Stimulated activated naive B cell treated with anti-CD40 and anti-IgM and Interleukin-4, amounts not matched to agents 10 μg/mL and 1 μg/mL and 100 μg/mL, for 72 hours (primary cell): ENCODE measurements around the gene VEGFB.
"Not testable (repeated sequence)": the region's sequence is repeated elsewhere in the genome, so short reads cannot be mapped to it uniquely, and the experiment has no call there.

Source experiments
- ATAC-seq, 2 donors: fragments of 150-1000 bp; cut with Tn5 transposase; replicated peaks; 2 replicates each; pipeline ENCODE4 v1.10.0; 2021; ENCODE audit warnings: moderate library complexity in 1 of 2
- DNase-seq: peaks from one replicate; pipeline ENCODE4 v3.0.0; 2021
- H3K27ac Mint-ChIP-seq: one replicate; pipeline ENCODE4 v1.8.0; 2022; ENCODE audit warnings: mild to moderate bottlenecking, mixed read lengths
- H3K27me3 Mint-ChIP-seq, 2 donors: one replicate each; pipeline ENCODE4 v1.8.0; 2022; ENCODE audit warnings: mixed read lengths in 2 of 2
- H3K36me3 Mint-ChIP-seq, 2 donors: one replicate each; pipeline ENCODE4 v1.8.0; 2022; ENCODE audit warnings: mixed read lengths in 2 of 2, mild to moderate bottlenecking in 1 of 2
- H3K4me1 Mint-ChIP-seq, 2 donors: one replicate each; pipeline ENCODE4 v1.8.0; 2022; ENCODE audit warnings: mixed read lengths in 2 of 2, mild to moderate bottlenecking in 1 of 2
- H3K4me3 Mint-ChIP-seq, 2 donors: one replicate each; pipeline ENCODE4 v1.8.0; 2022; ENCODE audit warnings: mild to moderate bottlenecking in 2 of 2, mixed read lengths in 2 of 2, moderate library complexity in 1 of 2
- H3K9me3 Mint-ChIP-seq, 2 donors: one replicate each; pipeline ENCODE4 v1.8.0; 2022; ENCODE audit warnings: mixed read lengths in 2 of 2, mild to moderate bottlenecking in 1 of 2

VEGFB gene

DNA sequence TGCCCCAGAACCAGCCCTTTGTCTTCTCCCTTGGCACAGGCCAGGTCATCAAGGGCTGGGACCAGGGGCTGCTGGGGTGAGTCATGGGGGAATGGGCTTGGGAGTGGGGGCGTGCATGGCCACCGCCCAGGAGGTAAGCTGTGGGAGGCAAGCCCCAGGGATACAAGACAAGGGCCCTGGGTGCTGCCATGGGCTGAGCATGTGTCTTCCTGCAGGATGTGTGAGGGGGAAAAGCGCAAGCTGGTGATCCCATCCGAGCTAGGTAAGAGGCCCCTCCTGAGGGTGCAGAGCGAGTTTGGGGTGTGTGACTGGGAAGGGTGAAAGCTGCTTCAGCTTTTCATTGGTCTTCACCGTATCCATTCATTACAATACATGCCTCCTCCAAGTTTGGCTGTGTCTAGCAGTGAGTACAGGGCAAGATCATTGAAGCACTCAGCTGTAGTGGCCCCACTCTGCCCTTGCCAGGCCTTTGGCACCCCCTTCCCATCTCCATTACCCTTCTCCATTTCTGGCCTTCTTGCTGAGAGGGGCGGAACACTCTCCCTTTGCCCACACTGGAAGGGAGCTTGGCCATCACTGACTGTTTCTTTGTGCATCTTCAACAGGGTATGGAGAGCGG lies 9.0 kb downstream of the VEGFB start:
- peak overlapping the region; percentile 65 to 80 for H3K4me3 Mint-ChIP-seq
- H3K4me1 Mint-ChIP-seq: peaks cover 32 to 73% of the 10 kb centered on the region in 2 donors
- ATAC-seq: no peak
- no peak for DNase-seq
- no peaks in the 10 kb centered on the region for H3K27me3 Mint-ChIP-seq
- no peaks in the 10 kb centered on the region for H3K9me3 Mint-ChIP-seq
- H3K27ac Mint-ChIP-seq: peak overlapping the region; percentile 81
- H3K36me3 Mint-ChIP-seq: peaks cover 29 to 43% of the 10 kb centered on the region in 2 donors

DNA sequence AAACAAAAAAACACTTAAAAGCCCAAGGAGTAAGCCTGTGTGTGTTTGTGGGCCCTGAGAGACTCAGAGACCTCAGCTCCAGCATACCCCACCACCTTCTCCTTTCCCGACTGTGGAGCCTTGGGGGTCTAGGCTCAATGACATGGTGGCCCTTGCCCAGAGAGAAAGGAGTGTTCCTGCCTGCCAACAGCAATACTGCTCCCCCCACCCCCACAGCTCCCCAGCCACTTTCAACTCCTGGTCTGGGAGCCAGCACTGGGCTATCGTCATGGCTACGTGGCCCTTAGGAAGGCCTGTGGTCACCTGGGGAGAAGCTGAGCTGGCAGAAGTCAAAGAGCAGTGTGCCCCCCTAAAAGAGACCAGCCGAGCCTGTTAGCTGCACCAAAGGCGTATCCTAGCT lies 9.7 kb downstream of the VEGFB start:
- Mint-ChIP-seq H3K27ac (peak overlapping the region; percentile 81), H3K4me1 (peaks cover 27 to 69% of the 10 kb centered on the region in 2 donors), H3K36me3 (peaks cover 25 to 35% of the 10 kb centered on the region in 2 donors), H3K4me3 (peak overlapping the region; percentile 65 to 80), H3K27me3 (no peaks in the 10 kb centered on the region), H3K9me3 (no peaks in the 10 kb centered on the region)
- DNase-seq (no peak), ATAC-seq (no peak)

DNA sequence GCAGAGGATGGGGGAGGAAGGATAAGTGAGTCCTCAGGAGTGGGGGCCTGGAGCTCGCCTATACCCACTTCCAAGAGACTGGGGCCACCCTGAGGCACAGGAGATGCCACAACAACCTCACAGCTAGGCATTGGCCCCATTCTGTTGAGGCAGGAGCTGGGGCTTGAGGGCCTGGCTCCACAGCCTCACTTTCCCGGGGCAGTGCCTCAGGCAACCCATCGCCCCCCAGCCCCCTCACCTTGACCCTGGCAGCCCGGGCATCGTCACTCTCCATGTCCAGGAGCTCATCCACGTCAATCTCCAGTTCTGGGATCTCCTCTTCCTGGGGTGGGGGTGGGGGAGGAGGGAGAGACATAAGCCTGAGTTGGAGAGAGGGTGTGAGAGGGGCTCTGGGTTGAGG lies 10.6 kb downstream of the VEGFB start:
- H3K9me3 Mint-ChIP-seq: no peaks in the 10 kb centered on the region
- H3K27me3 Mint-ChIP-seq: no peaks in the 10 kb centered on the region
- peak overlapping the region; percentile 94 to 95 for H3K4me3 Mint-ChIP-seq
- H3K4me1 Mint-ChIP-seq: peaks cover 22 to 66% of the 10 kb centered on the region in 2 donors
- DNase-seq: no peak
- no peak for ATAC-seq
- H3K36me3 Mint-ChIP-seq: peaks cover 17 to 31% of the 10 kb centered on the region in 2 donors
- peak overlapping the region; percentile 96 for H3K27ac Mint-ChIP-seq

DNA sequence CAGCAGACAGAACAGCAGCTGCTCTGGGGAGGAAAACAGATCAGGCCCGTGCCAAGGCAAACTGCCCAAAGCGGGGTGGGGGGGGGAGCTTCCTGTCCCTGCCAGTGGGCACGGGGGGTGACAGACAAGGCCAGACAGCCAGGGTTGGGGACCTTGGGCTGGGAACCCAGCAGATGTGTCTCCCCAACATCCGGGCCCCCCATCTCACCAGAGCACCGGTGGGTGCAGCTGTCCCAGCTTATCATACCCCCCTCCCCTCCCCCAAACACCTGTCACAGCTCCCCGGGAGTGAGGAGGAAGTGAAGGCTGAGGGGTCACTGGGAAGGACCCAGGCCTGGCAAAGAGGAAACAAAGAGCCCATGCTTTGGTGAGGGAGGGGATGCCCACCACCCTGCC lies 11.0 kb downstream of the VEGFB start:
- no peak for DNase-seq
- no peak for ATAC-seq
- H3K9me3 Mint-ChIP-seq: no peaks in the 10 kb centered on the region
- peak overlapping the region; percentile 94 to 95 for H3K4me3 Mint-ChIP-seq
- H3K27ac Mint-ChIP-seq: peak overlapping the region; percentile 96
- H3K36me3 Mint-ChIP-seq: peaks cover 16 to 31% of the 10 kb centered on the region in 2 donors
- H3K27me3 Mint-ChIP-seq: no peaks in the 10 kb centered on the region
- peaks cover 22 to 62% of the 10 kb centered on the region in 2 donors for H3K4me1 Mint-ChIP-seq

DNA sequence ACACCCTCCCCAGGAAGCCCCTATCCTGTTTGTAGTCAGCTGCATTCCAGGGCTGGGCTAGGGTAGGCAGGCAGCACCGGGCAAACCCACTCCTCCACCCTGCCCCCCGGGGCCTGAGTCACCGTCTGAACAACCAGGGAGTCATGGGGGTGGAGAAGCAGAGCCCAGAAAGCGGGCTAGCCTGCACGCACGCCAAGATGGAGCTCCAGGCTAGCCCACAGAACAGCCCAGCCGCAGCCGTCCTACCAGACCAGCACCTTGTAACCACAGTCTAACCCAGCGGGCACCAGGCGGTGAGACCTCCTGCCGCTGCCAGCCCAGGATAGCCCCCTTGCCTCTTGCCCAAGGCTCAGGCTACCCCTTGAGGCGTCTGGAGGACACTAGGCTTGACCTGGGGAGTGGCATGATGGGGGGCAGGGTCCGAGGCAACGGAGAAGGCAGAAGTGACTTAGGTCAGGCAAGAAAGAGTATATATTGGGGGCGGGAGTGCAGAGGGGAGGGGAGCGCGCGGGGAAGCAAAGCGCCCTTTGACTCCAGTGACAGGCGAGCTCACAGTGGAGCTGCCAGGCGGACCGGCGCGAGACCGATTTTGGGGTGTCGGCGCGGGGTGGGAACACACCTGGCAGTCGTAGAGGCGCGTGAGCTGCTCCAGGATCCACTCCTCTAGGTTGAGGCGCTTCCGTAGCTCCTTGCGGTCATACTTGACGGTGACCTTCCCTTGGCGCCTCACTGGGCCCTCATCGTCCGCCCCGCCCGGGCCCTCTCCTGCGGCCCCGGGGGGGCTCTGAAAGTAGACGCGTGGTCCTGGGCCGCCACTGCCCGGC lies 11.6 kb downstream of the VEGFB start:
- no peaks in the 10 kb centered on the region for H3K27me3 Mint-ChIP-seq
- H3K9me3 Mint-ChIP-seq: no peaks in the 10 kb centered on the region
- H3K4me1 Mint-ChIP-seq: peaks cover 24 to 64% of the 10 kb centered on the region in 2 donors
- peak in 1 of 2 donors; percentile 3 for ATAC-seq
- peaks cover 11 to 31% of the 10 kb centered on the region in 2 donors for H3K36me3 Mint-ChIP-seq
- DNase-seq: peak; percentile 62
- peak overlapping the region; percentile 96 for H3K27ac Mint-ChIP-seq
- peak overlapping the region; percentile 94 to 95 for H3K4me3 Mint-ChIP-seq

DNA sequence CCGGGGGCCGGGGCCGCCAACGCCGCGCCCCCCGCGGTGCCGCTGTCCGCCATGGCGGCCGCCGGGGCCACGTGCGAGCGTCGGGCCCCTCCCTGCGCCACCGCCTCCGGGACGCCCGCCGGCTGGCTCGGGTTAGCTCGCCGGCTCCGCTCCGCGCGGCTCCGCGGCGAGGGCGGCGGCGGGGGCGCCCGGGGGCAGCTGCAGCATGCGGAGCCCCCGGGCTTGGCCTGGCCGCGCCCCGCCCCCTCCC lies 12.2 kb downstream of the VEGFB start:
- peak overlapping the region; percentile 90 for H3K27ac Mint-ChIP-seq

DNA sequence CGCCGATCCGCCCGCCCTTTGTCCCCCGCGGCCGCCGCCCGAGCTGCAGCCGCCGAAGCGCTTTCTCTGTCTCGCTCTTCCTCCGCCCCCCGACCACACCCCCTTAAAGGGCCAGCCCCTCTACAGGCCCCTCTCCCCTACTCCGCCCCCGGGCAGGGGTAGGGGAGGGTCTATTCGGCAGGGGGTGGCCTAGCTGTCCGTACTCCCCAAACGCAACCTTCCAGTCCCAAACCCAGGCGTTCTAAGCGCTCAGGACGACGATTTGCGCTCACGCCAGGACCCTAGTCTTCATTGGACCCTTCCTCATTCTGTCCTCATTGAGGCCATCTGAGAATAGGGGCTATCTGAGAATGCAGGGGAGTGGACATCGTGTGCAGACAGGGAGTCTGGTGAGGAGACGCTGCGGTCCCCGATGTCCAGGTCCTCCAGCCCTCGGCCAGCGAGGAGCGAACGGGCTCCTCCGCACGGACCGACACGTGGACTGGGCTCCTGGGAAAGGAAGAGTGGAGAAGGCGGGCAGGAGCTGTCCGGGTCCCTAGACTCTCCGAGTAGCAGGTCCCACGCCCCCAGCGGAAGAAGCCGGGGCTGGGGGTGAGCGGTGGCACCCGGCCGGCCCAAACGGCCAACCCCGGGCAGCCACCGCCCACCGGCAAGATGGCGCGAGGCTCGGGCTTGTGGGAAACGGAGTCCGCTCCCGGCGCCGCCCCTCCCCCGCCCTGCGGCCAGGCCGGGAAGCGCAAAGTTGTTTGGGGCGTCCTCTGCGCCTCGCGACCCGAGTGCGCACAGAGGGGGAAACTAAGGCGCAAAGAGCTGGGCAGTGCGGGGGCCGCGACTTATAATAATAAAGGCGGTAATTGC lies 12.7 kb downstream of the VEGFB start, which contains the start of gene PPP1R14B:
PPP1R14B (minus strand) TSS at position 73 of the 858 bp plus-strand sequence. CDS start 270 bp downstream, outside the sequence.
- peaks cover 10 to 27% of the 10 kb centered on the region in 2 donors for H3K36me3 Mint-ChIP-seq
- no peaks in the 10 kb centered on the region for H3K27me3 Mint-ChIP-seq
- H3K4me1 Mint-ChIP-seq: peaks cover 27 to 70% of the 10 kb centered on the region in 2 donors
- peak; percentile 57 to 67 for ATAC-seq
- DNase-seq: peak; percentile 77
- peak within 1 kb of the TSS; percentile 96 for H3K27ac Mint-ChIP-seq
- H3K4me3 Mint-ChIP-seq: peak within 1 kb of the TSS; percentile 94 to 95
- no peaks in the 10 kb centered on the region for H3K9me3 Mint-ChIP-seq

More for the DNA sequence above, 12.2 kb downstream of the VEGFB start:
- not testable (repeated sequence) for H3K27me3 Mint-ChIP-seq, H3K9me3 Mint-ChIP-seq, DNase-seq
- H3K36me3 Mint-ChIP-seq: peaks cover 10 to 29% of the 10 kb centered on the region in 2 donors
- peak overlapping the region; percentile 89 to 94 for H3K4me3 Mint-ChIP-seq
- H3K4me1 Mint-ChIP-seq: peaks cover 23 to 67% of the 10 kb centered on the region in 2 donors
- ATAC-seq: peak; percentile 8 to 9

DNA sequence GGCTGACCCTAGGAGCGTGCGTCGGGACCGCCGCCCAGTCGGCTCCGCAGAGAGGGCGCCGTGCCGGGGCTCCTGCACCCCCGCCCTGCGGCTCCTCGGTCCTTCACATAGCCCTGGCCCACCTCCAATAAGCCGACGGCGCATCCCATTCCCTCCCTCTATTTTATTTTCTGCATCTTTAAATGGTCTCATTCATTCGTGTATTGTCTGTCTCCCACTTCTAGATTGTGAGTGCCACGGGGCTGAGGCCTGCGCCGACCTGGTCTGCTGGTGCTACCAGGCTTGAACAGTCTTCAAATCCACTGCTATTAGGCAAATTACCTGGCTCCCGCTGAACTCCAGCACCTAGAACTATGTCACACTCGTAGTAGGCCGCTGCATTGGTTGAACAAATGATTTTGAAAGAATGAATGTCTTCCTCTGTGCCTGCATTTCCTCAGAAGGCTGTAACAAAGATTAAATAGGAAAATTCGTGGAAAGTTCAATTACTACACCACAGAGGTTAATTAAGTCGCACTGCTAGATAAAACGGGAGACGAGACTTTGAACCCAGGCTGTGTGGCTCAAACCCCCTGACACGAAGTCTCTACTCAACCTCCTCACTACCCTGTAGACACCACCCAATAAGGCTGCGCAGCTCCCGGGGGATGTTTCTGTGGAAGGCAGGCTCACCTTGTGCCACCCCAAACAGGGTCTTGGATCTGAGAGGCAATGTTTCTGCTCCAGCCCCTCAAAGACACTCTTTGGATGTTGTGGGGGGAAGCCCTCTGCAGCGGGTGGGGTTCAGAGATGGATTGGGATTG lies 13.5 kb downstream of the VEGFB start:
- peak overlapping the region; percentile 20 for H3K27ac Mint-ChIP-seq
- no peaks in the 10 kb centered on the region for H3K27me3 Mint-ChIP-seq
- H3K36me3 Mint-ChIP-seq: peaks cover 6 to 19% of the 10 kb centered on the region in 2 donors
- ATAC-seq (no peak), DNase-seq (no peak)
- peaks cover 25 to 68% of the 10 kb centered on the region in 2 donors for H3K4me1 Mint-ChIP-seq
- H3K9me3 Mint-ChIP-seq: no peaks in the 10 kb centered on the region
- peak overlapping the region; percentile 89 to 94 for H3K4me3 Mint-ChIP-seq

DNA sequence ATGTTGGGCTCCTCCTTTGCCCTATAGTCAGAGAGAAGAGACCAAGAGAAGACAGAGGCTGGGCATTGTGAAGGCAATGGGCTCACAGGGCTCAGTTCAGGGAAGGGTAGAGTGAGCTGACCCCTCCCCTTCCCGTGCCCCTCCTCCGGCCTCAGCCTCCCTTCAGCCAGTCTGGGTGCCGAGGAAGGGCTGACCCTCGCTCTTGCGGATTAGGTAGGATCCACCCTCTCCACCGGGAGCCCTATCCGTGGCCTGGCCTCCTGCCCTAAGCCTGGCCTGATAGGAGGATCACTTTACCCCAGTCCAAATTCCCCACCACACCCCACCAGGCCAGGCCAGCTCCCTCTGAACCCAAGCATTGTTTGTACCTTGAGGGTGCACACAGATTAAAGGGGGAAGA lies 14.2 kb downstream of the VEGFB start:
- Mint-ChIP-seq H3K4me1 (peaks cover 20 to 66% of the 10 kb centered on the region in 2 donors), H3K9me3 (no peaks in the 10 kb centered on the region), H3K36me3 (peaks cover under 1 to 13% of the 10 kb centered on the region in 2 donors), H3K4me3 (peak overlapping the region in 1 of 2 donors; percentile 94), H3K27me3 (no peaks in the 10 kb centered on the region), H3K27ac (peak overlapping the region; percentile 20)
- ATAC-seq (no peak), DNase-seq (no peak)

GRCh38 chr11:64249038-64249437 lies 14.7 kb downstream of the VEGFB start:
- no peaks in the 10 kb centered on the region for H3K27me3 Mint-ChIP-seq
- H3K36me3 Mint-ChIP-seq: peaks cover 0 to 12% of the 10 kb centered on the region in 2 donors
- H3K27ac Mint-ChIP-seq: no peak overlapping the region
- H3K9me3 Mint-ChIP-seq: no peaks in the 10 kb centered on the region
- DNase-seq (no peak), ATAC-seq (no peak)
- H3K4me1 Mint-ChIP-seq: peaks cover 22 to 66% of the 10 kb centered on the region in 2 donors
- H3K4me3 Mint-ChIP-seq: no peak overlapping the region

- Mint-ChIP-seq H3K36me3 (peaks cover 0 to 9% of the 10 kb centered on the region in 2 donors), H3K27ac (peak overlapping the region; percentile 37), H3K4me1 (peaks cover 23 to 62% of the 10 kb centered on the region in 2 donors), H3K27me3 (no peaks in the 10 kb centered on the region), H3K9me3 (no peaks in the 10 kb centered on the region), H3K4me3 (peak overlapping the region in 1 of 2 donors; percentile 86)
- no peak for ATAC-seq
- no peak for DNase-seq
These were observed 15.4 kb downstream of the VEGFB start for GRCh38 chr11:64249563-64250414.

- no peaks in the 10 kb centered on the region for H3K9me3 Mint-ChIP-seq
- DNase-seq (no peak), ATAC-seq (no peak)
- peaks cover 23 to 55% of the 10 kb centered on the region in 2 donors for H3K4me1 Mint-ChIP-seq
- H3K4me3 Mint-ChIP-seq: peak overlapping the region; percentile 82 to 86
- H3K27ac Mint-ChIP-seq: no peak overlapping the region
- H3K27me3 Mint-ChIP-seq: no peaks in the 10 kb centered on the region
- H3K36me3 Mint-ChIP-seq: peaks cover 0 to 12% of the 10 kb centered on the region in 2 donors
These were observed 16.1 kb downstream of the VEGFB start for GRCh38 chr11:64250415-64251015.
